Left ventricle myocardium inferior (tissue), 1 donor: ENCODE data around the gene PLXDC2. TPM values are rescaled to one million over a fixed set of nuclear protein-coding genes. Genes with fewer than 3 reads are reported as not detected.

Experiments
- DNase-seq: peaks from one replicate; pipeline ENCODE4 v3.0.0-alpha.2; 2020
- H3K27ac ChIP-seq: fragments of 200-600 bp; replicated peaks from 2 replicates; pipeline ENCODE4 v1.8.0; 2021
- H3K27me3 ChIP-seq: fragments of 200-600 bp; 2 replicates; pipeline ENCODE4 v1.8.0; 2021; ENCODE audit warnings: low read depth
- H3K36me3 ChIP-seq: fragments of 200-600 bp; 2 replicates; pipeline ENCODE4 v1.8.0; 2021
- H3K4me1 ChIP-seq: fragments of 200-600 bp; 2 replicates; pipeline ENCODE4 v1.8.0; 2021
- H3K4me3 ChIP-seq: fragments of 200-600 bp; 2 replicates; pipeline ENCODE4 v1.8.0; 2021; ENCODE audit warnings: mild to moderate bottlenecking, moderate library complexity
- H3K9me3 ChIP-seq: fragments of 200-600 bp; replicated peaks from 2 replicates; pipeline ENCODE4 v1.8.0; 2021
- CTCF ChIP-seq: fragments of 200-600 bp; IDR thresholded peaks from 2 replicates; pipeline ENCODE4 v1.8.0; 2021; ENCODE audit warnings: antibody characterized with exemption, mild to moderate bottlenecking, borderline replicate concordance
- intact Hi-C: fragments of 100-400 bp; cut with micrococcal nuclease; formaldehyde crosslinking; loops from one replicate; pipeline ENCODE4 v1.11.0; 2022
- total RNA-seq: library from RNA; stranded (reverse); fragmentation: NEBNext Ultra II Directional; extraction: Animal tissue kit (Norgen Biotek cat#: 25700); gene quantifications from one replicate; pipeline ENCODE4 v1.2.1, GENCODE V29; 2021
- donor health status: DM: no; HTN: yes; CAD: no; lungs with severe emphysema.

Gene PLXDC2
- total RNA-seq, 1 donor from 2014 or later: 16.6 TPM

- no peak for TF ChIP-seq CTCF
- no peak for DNase-seq
- Histone ChIP-seq H3K9me3 (no peaks in the 10 kb centered on the region), H3K27me3 (no peaks in the 10 kb centered on the region), H3K4me3 (no peak overlapping the region), H3K27ac (no peak overlapping the region), H3K36me3 (peaks cover 16% of the 10 kb centered on the region), H3K4me1 (peaks cover 13% of the 10 kb centered on the region)
- intact Hi-C loops: no loop called here
Observed at GRCh38 chr10:20221356-20221755, 405.1 kb downstream of the PLXDC2 start.

GRCh38 chr10:20228729-20229128 lies 412.5 kb downstream of the PLXDC2 start:
- TF ChIP-seq CTCF: no peak
- no peak for DNase-seq
- Histone ChIP-seq H3K4me3 (no peak overlapping the region), H3K36me3 (no peaks in the 10 kb centered on the region), H3K4me1 (no peaks in the 10 kb centered on the region), H3K27ac (no peak overlapping the region), H3K9me3 (no peaks in the 10 kb centered on the region), H3K27me3 (no peaks in the 10 kb centered on the region)
- intact Hi-C loops: no loop called here

GRCh38 chr10:20232079-20232705 lies 416.0 kb downstream of the PLXDC2 start:
- no peaks in the 10 kb centered on the region for H3K27me3 ChIP-seq
- H3K4me1 ChIP-seq: no peaks in the 10 kb centered on the region
- H3K36me3 ChIP-seq: no peaks in the 10 kb centered on the region
- H3K9me3 ChIP-seq: no peaks in the 10 kb centered on the region
- no peak for DNase-seq
- no peak overlapping the region for H3K4me3 ChIP-seq
- no peak for TF ChIP-seq CTCF
- no peak overlapping the region for H3K27ac ChIP-seq
- intact Hi-C loops: no loop called here

GRCh38 chr10:20233423-20233822 lies 417.2 kb downstream of the PLXDC2 start:
- no peak overlapping the region for H3K4me3 ChIP-seq
- H3K4me1 ChIP-seq: no peaks in the 10 kb centered on the region
- no peaks in the 10 kb centered on the region for H3K9me3 ChIP-seq
- no peak for DNase-seq
- H3K27me3 ChIP-seq: no peaks in the 10 kb centered on the region
- no peak for TF ChIP-seq CTCF
- intact Hi-C loops: no loop called here
- no peak overlapping the region for H3K27ac ChIP-seq
- no peaks in the 10 kb centered on the region for H3K36me3 ChIP-seq

- no peaks in the 10 kb centered on the region for H3K9me3 ChIP-seq
- intact Hi-C loops: no loop called here
- no peak for TF ChIP-seq CTCF
- no peak overlapping the region for H3K27ac ChIP-seq
- no peak overlapping the region for H3K4me3 ChIP-seq
- no peaks in the 10 kb centered on the region for H3K27me3 ChIP-seq
- DNase-seq: no peak
- no peaks in the 10 kb centered on the region for H3K4me1 ChIP-seq
- H3K36me3 ChIP-seq: peaks cover 8% of the 10 kb centered on the region
Observed at GRCh38 chr10:20234579-20234978, 418.3 kb downstream of the PLXDC2 start.
